Activated CD4-positive, alpha-beta T cell treated with anti-CD3 and anti-CD28 coated beads, Interleukin-10, Interleukin-2, amounts not matched to agents 100 ng/mL and 50 ng/mL, durations not matched to agents 16 hours and 8 hours (primary cell): ENCODE measurements around the gene UBE2Q1.

Source experiments
- DNase-seq: peaks from one replicate; pipeline ENCODE4 v3.0.0-alpha.2; 2020

The UBE2Q1 gene

GRCh38 chr1:154501423-154502065, 56.9 kb downstream of the UBE2Q1 start:
- DNase-seq: no peak

- DNase-seq: no peak
Observed at GRCh38 chr1:154500533-154500932, 57.9 kb downstream of the UBE2Q1 start.

GRCh38 chr1:154499446-154499845, 59.0 kb downstream of the UBE2Q1 start:
- peak; percentile 57 for DNase-seq
